Fibroblast of skin of left biceps (primary cell): Measurements from ENCODE around the gene TDO2.

Experiments used
- DNase-seq, 2 experiments: peaks; one replicate each; pipeline ENCODE4 v3.0.0-alpha.2; 2013; ENCODE audit warnings: low read depth in 2 of 2

Gene TDO2

GRCh38 chr4:155953151-155954117, 49.9 kb downstream of the TDO2 start, which contains the start of gene CTSO:
Gene CTSO (minus strand): TSS chr4:155953866. CDS start chr4:155953847, 19 bp downstream.
- DNase-seq: peak in 1 of 2 experiments; percentile 65

GRCh38 chr4:155954118-155954685, 50.7 kb downstream of the TDO2 start:
- no peak for DNase-seq

GRCh38 chr4:155954939-155955338, 51.4 kb downstream of the TDO2 start:
- no peak for DNase-seq

GRCh38 chr4:155956461-155956860, 53.0 kb downstream of the TDO2 start:
- DNase-seq: no peak

- no peak for DNase-seq
These were observed 55.9 kb downstream of the TDO2 start for GRCh38 chr4:155959417-155959816.

GRCh38 chr4:155960522-155960921, 57.0 kb downstream of the TDO2 start:
- DNase-seq: no peak

- no peak for DNase-seq
These were observed 58.1 kb downstream of the TDO2 start for GRCh38 chr4:155961575-155961974.

- no peak for DNase-seq
These were observed 59.3 kb downstream of the TDO2 start for GRCh38 chr4:155962767-155963166.

- DNase-seq: no peak
These were observed 60.8 kb downstream of the TDO2 start for GRCh38 chr4:155964016-155964891.

- DNase-seq: no peak
These were observed 62.7 kb downstream of the TDO2 start for GRCh38 chr4:155966171-155966570.

GRCh38 chr4:155966731-155967395, 63.4 kb downstream of the TDO2 start:
- peak in 1 of 2 experiments; percentile 15 for DNase-seq
